Vagina (tissue), 2 donors: ENCODE results near the gene LRGUK. TPM values are rescaled to one million over a fixed set of nuclear protein-coding genes. Genes with fewer than 3 reads are reported as not detected.

Experiments
- DNase-seq, 2 donors: peaks; one replicate each; pipeline ENCODE4 v3.0.0-alpha.2; 2017; ENCODE audit errors: extremely low spot score in 2 of 2
- H3K27ac ChIP-seq: fragments of 200-600 bp; sonication (generic); one replicate; pipeline ENCODE4 v1.5.1; 2019
- H3K27me3 ChIP-seq: fragments of 200-600 bp; sonication (generic); one replicate; pipeline ENCODE4 v1.5.1; 2019
- H3K36me3 ChIP-seq, 2 donors: fragments of 200-600 bp; sonication (generic); one replicate each; pipeline ENCODE4 v1.5.1; 2017 to 2019
- H3K4me1 ChIP-seq: fragments of 200-600 bp; sonication (generic); one replicate; pipeline ENCODE4 v1.5.1; 2019
- H3K4me3 ChIP-seq, 2 donors: fragments of 200-600 bp; sonication (generic); 1 replicate in 1 of 2; 2 replicates in 1 of 2; pipeline ENCODE4 v1.5.1; 2016 to 2019
- H3K9me3 ChIP-seq: fragments of 200-600 bp; sonication (generic); one replicate; pipeline ENCODE4 v1.5.1; 2019
- CTCF ChIP-seq, 3 experiments: fragments of 450-650 bp in 2 of 3; fragments of 200-600 bp in 1 of 3; sonication (generic) in 1 of 3; IDR thresholded peaks; one replicate each; pipeline ENCODE4 v1.5.1; 2017 to 2019; ENCODE audit warnings: antibody characterized with exemption in 3 of 3, mild to moderate bottlenecking in 2 of 3, moderate library complexity in 2 of 3
- POLR2A ChIP-seq, 2 donors: fragments of 450-650 bp; IDR thresholded peaks; one replicate each; pipeline ENCODE4 v1.6.1; 2017; ENCODE audit warnings: antibody characterized with exemption in 2 of 2, mild to moderate bottlenecking in 2 of 2, moderate library complexity in 2 of 2
- POLR2AphosphoS5 ChIP-seq, 2 donors: sonication (generic); formaldehyde crosslinking; IDR thresholded peaks; one replicate each; pipeline ENCODE4 v1.9.0; 2017; ENCODE audit warnings: antibody characterized with exemption in 2 of 2, mild to moderate bottlenecking in 2 of 2, low read depth in 1 of 2; ENCODE audit not compliant: insufficient read depth in 1 of 2
- intact Hi-C: fragments of 100-400 bp; cut with DNase I; formaldehyde crosslinking; loops from one replicate; pipeline ENCODE4 v1.15.1; 2023
- total RNA-seq: library from RNA; depleted of rRNA; stranded (reverse); fragments of >200 nt; gene quantifications from one replicate; pipeline ENCODE4 v1.2.3, GENCODE V29; 2016

LRGUK gene
- total RNA-seq, 1 donor from 2014 or later, result 2.9 TPM

DNA sequence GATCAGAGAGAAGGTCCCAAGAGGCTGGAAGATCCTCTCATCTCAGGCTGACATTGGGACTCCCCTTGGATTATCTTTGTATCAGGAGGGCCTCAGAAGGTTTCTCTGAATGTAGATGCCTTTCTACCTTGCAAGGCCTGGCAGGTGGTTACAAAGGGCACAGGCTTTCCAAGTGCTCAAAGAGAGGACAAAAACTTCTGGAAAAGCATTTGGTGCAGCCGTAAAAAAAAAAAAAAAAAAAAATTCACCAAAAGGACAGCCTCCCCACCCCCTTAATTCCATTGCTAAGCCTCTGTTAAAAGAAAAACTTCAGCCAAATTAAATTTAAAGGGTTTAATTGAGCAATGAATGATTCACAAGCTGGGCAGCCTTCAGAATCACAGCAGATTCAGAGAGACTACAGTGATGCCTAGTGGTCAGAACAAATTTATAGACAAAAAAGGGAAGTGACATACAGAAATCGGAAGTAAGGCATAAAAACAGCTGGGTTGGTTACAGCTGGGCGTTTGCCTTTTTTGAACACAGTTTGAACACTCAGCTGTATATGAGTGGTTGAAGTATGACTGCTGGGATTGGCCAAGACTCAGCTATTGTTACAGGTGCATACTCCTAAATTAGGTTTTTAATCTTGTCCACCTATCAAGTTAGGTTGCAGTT, 42.5 kb upstream of the LRGUK start:
- TF ChIP-seq POLR2A (IDR thresholded peaks at IDR 0.05) (no peak), CTCF (IDR thresholded peaks at IDR 0.05) (no peak), POLR2AphosphoS5 (IDR thresholded peaks at IDR 0.05; ENCODE audit: insufficient read depth in 1 of 2, low read depth in 1 of 2) (no peak)
- Histone ChIP-seq H3K27me3 (no peaks in the 10 kb centered on the region), H3K36me3 (no peaks in the 10 kb centered on the region), H3K4me1 (no peaks in the 10 kb centered on the region), H3K4me3 (no peak overlapping the region), H3K9me3 (no peaks in the 10 kb centered on the region), H3K27ac (no peak overlapping the region)
- DNase-seq, result no peak
- intact Hi-C loops, result no loop called here

- H3K9me3 ChIP-seq, result no peaks in the 10 kb centered on the region
- no peaks in the 10 kb centered on the region for H3K36me3 ChIP-seq
- no peaks in the 10 kb centered on the region for H3K27me3 ChIP-seq
- intact Hi-C loops, result no loop called here
- DNase-seq, result no peak
- no peak for TF ChIP-seq POLR2A (IDR thresholded peaks at IDR 0.05)
- no peak overlapping the region for H3K4me3 ChIP-seq
- no peaks in the 10 kb centered on the region for H3K4me1 ChIP-seq
- H3K27ac ChIP-seq, result no peak overlapping the region
These were observed 41.8 kb upstream of the LRGUK start for GRCh38 chr7:134085311-134085710.

GRCh38 chr7:134086998-134087735, 40.0 kb upstream of the LRGUK start:
- no peak for TF ChIP-seq POLR2AphosphoS5 (IDR thresholded peaks at IDR 0.05; ENCODE audit: insufficient read depth in 1 of 2, low read depth in 1 of 2)
- TF ChIP-seq CTCF (IDR thresholded peaks at IDR 0.05), result no peak
- no peaks in the 10 kb centered on the region for H3K36me3 ChIP-seq

DNA sequence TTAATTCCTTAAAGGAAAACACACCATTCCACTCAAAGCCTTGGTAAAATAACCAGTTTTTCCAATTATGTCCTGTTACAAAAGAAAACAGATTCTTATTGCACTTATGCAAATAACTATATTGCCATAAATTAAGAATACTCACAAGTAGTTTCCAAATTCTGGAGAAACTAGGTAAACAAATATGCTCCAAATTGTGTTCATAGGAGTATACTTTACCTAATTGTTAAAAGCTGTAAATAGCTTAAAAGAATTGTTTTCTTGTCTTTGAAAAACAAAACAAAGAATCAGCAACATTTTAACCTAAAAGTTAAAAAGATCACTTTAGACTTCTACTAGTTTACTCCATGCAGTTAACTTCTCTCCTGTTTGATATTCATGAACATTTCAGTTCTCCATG, 38.9 kb upstream of the LRGUK start:
- Histone ChIP-seq H3K27ac (no peak overlapping the region), H3K4me3 (no peak overlapping the region), H3K36me3 (no peaks in the 10 kb centered on the region), H3K9me3 (peaks cover 3% of the 10 kb centered on the region), H3K4me1 (no peaks in the 10 kb centered on the region), H3K27me3 (no peaks in the 10 kb centered on the region)
- intact Hi-C loops, result no loop called here
- DNase-seq, result no peak
- TF ChIP-seq POLR2AphosphoS5 (IDR thresholded peaks at IDR 0.05; ENCODE audit: insufficient read depth in 1 of 2, low read depth in 1 of 2) (no peak), CTCF (IDR thresholded peaks at IDR 0.05) (no peak)

More at GRCh38 chr7:134086998-134087735, 40.0 kb upstream of the LRGUK start:
- Histone ChIP-seq H3K4me1 (no peaks in the 10 kb centered on the region), H3K27me3 (no peaks in the 10 kb centered on the region), H3K27ac (no peak overlapping the region), H3K9me3 (peaks cover 3% of the 10 kb centered on the region), H3K4me3 (no peak overlapping the region)
- no peak for DNase-seq
- intact Hi-C loops, result no loop called here

DNA sequence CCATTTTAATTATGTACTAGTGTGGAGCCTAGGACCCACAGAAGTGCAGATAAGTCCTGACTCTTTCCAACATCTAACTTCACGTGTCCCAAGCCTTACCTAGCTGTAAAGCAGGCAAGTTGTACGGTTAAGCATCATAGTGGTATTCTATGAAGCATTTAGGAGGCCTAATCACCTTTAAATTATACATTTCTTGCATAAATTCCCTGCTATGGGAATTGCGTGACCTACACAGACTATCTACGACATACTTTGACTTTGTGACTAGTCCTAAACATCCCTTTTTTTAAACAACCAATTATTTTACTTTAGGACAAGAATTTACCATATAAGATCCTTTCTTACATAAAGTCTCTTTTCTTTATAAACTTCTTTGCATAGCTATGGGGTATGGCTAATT, 37.7 kb upstream of the LRGUK start:
- no peak for TF ChIP-seq POLR2AphosphoS5 (IDR thresholded peaks at IDR 0.05; ENCODE audit: insufficient read depth in 1 of 2, low read depth in 1 of 2)
- TF ChIP-seq POLR2A (IDR thresholded peaks at IDR 0.05), result no peak
- no peak for TF ChIP-seq CTCF (IDR thresholded peaks at IDR 0.05)
- intact Hi-C loops, result no loop called here
- Histone ChIP-seq H3K9me3 (peaks cover 3% of the 10 kb centered on the region), H3K27me3 (no peaks in the 10 kb centered on the region), H3K4me1 (no peaks in the 10 kb centered on the region), H3K4me3 (no peak overlapping the region), H3K36me3 (no peaks in the 10 kb centered on the region), H3K27ac (no peak overlapping the region)
- DNase-seq, result no peak
